GM18870 (cell line): ENCODE measurements around the gene HOXB7.

Experiments used
- ATAC-seq: cut with Tn5 transposase; IDR thresholded peaks from one replicate; pipeline ENCODE4 v1.9.1; 2021; ENCODE audit warnings: moderate library complexity; ENCODE audit not compliant: unreplicated experiment

HOXB7 gene

GRCh38 chr17:48636177-48637018 is 25.6 kb upstream of the HOXB7 start:
- ATAC-seq, result no peak

DNA sequence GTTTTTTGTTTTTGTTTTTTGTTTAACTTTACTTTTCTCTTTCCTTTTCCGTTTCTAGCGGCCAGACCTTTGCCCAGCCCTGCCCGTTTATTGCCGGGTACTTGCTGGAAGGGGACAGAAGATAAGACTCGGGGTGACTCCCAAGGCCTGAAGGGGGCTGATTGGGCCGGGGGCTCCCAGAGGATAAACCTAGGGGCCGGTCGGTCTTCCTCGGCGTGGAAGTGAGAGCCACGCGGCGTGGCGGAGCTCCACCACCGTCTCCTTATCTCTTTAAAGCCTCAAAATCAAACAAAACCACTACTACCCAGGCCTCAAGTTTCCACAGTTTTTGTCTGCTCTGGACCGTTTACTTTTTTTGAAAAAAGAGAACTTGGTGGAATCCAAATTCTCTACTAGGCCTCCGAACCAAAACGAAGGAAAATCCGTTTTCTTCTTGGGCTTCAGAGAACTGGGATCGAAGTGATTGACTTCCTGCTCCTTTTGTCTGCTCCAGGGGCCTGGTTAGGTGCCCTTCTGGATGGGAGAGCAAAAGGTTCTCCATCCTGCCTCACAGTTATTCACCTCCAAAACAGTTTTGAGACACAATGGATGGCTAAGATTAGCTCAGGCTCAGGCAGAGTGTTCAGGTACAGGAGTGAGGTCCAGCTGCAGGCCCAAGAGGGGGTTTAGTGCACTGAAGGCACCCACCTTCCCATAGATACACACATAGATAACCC is 23.8 kb upstream of the HOXB7 start:
- ATAC-seq, result no peak

DNA sequence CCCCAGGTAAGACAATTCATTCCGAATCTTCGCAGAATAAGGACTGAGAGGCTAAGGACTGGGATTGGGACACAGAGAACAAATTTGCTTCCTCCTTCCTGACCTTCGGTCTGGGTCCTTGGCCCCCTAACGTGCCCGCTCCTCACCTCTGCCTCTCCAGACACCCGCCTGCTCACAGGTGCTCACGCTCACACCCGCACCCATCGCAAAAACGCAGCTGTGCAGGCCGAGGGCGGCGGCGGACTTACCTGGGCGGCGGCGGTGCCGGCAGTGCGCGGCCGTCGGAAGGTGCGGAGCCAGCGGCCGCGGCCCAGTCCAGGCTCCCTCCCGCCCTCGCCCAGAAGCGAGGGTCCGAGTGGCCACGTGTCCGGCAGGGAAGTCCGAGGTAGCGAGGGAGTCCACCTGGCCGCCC is 22.5 kb upstream of the HOXB7 start:
- ATAC-seq, result no peak

GRCh38 chr17:48632579-48633265 is 21.9 kb upstream of the HOXB7 start:
- ATAC-seq, result no peak

- no peak for ATAC-seq
Measured at GRCh38 chr17:48631693-48632578, 21.1 kb upstream of the HOXB7 start.

DNA sequence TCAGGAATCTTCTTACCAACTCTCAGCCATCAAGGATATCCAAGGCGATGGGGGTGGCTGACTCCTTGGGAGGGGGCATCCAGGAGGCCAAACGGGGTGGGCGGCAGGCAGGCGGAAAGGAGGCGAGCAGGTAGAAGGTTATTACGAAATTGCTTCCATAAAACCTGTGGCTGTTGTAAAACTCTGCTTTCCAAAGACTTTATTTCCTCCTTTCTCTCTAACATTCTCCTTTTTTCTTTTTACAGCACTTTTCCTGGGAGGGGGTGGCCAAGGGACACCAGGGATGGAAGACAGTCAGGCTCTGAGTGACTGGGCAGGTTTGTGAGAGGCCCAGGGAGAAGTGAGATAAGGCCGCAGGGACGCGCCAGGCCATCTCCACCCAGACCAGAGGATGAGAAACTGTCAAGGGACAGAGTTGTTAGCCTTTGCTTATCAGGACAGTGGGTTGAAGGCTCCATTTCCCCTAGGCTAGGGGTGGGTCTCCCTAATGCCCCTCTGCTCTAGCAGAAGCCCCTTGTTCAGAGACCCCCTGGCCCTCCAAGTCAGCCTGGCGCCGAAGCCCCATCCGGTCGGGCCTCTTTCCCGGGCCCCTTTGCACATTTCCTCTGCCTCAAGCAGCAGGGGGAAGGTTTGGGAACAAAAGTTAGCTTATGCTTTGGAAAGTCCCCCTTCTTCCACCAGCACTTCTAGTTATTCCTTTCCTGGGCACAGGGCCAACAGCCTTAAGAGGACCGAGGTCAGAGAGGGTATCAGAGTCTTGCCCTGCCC is 20.3 kb upstream of the HOXB7 start:
- ATAC-seq, result no peak

- ATAC-seq, result no peak
Measured at GRCh38 chr17:48630009-48630924, 19.4 kb upstream of the HOXB7 start.

DNA sequence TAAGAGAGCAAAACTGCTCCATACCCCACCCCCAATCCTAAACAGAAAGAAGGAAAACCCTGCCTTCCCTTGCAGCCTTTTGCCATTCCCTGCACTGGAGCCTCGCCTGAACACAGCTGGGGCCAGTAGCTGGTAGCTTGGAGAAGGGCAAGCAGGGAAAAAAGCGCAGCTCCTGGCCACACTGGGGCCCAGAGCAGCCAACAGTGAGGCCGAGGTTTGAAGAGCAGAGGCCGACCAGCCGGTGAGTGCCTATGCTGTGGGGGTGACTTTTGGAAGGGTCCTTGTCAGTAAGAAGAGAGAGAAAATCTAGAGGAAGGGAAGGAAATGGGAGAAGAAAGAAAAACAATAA is 18.6 kb upstream of the HOXB7 start:
- ATAC-seq, result no peak

DNA sequence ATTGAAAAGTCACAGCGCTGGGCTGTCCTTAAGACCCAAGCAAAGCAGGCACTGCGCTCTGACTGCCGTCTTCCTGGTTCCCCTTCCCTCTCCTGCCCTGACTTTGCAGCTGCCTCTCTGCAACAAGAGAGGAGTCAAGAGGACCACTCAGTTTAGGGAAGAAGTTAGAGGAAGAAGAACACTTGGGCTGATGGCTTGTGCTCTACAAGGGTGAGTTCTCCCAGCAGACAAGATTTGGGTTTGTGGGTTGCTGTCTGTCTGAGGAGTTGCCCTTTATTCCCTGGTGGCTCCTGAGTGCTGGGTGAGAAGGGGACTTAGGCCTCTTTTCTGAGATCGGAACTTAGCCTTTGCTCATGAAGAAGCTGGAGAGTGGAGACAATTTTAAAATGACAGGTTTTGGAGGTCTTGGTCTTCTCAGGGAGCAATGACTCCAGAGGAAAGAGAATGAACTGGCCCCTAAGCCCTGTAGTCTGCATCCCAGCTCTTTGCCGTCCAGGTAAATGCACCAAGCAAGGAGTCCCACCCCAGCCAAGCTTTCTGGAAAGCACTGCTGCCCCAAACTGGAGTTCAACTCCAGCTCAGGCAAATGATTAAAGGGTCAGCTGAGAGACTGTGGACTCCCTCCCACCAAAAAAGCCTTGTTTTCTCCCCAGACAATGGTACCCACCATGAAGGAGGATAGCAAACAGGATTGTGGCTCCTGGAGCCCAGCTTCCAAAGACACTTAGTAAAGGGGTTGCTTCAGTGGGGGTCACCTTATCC is 18.0 kb upstream of the HOXB7 start:
- no peak for ATAC-seq

DNA sequence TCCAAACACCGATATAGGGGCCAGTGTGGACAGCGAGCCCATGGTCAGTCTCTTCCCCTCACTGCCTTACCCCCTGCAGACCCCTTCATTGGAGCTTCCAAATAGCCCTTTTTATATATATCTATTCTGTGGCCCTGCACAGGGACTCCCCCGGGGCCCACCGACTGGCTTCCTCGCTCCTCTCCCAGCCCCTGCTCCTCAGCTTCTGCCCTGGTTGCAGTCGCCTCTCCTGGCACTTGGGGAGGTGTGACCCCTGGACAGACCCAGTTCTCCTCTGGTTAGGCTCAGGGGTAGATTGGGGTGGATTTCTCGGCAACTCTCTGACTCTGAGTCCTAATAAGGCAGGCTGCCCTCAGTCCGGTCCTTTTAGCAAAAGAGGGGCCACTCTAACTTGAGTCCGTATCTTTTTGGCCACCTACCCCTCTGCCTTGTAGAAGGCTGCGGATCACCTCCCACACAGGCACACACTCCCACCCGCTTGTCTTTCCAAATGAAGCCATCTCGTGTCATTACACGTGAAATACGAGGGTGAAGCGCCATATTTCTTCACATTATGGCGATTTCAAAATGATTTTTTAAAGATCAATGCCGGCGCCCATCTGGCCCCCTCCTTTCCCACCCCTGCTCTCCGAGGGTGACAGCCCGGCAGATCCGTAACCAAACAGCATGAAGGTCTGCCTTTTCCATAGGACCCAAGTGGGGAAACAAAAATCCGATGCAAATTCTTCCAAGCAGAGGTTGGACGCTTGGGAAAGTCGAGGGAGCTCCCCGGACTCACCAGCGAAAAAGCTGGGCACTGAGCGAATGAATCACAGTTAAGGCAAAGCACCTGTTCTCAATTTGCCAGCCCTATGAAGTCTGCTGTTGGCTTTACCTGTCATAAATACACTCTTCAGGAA is 17.1 kb upstream of the HOXB7 start:
- ATAC-seq, result no peak

DNA sequence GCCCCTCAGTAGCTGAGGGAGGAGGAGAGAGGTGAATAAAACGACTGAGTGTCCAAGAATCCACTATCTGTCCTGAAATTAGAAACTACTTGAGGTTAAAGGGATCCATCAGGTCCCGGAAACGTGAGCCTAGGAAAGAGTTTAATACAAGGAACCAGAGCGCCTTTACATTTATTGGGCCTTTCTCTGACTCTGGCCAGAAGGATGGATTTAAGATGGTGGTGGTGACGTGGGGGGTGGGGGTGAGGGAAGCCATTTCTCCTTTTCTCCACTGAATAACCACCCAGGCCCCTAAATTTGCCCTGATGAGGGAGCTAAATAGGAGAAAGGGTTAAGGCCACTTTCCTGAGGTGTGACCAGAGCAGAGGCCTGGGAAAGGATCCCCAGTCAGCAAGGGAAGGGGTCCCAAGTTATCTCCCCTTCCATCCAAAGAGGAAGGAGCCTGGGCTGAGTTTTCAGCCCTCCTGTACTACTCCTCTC is 16.3 kb upstream of the HOXB7 start:
- no peak for ATAC-seq

DNA sequence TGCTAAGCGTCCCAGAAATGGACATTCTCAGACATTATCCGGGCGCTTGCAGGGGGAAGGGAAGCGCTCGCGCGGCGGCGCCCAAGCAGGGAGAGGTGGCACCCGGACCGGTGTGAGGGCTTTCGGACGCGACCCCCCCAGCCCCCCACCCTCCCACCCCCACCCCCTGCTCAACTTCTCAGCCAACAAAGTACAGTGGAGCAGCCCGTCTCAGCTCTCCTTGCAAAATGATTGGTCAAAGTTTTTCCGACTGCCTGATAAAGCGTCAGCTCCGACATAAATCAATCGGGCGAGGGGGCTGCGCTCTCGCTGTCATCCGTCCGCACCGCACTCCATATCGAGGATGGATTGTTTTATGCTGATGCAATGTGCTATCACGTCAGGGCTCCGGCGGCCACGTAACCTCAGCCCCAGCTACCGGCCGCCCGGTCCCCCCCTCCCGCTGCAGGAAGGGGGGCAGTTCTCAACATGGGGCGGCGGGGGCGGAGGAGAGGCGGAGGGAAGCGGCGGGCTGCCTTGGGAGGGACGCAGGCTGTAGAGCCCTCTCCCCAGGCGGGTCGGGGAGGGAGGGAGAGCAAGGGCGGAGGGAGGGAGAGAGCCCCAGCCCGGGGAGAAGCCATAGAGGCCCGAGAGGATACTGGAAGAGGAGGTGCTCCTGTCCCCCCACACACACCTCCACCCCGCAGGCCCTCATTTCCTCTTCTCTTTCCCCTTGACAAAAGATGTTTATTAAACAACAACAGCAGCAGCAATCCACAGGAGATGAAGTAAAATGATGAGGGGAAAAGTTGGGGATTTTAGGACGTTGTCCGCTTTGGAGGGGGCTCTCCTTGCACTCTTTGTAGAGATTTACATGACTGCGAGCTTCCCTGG is 15.7 kb upstream of the HOXB7 start, which contains the start of gene HOXB9:
Gene HOXB9 (minus strand): TSS at position 114 of the 873 bp plus-strand sequence. CDS start 89 bp downstream, at position 25.
- ATAC-seq, result no peak

DNA sequence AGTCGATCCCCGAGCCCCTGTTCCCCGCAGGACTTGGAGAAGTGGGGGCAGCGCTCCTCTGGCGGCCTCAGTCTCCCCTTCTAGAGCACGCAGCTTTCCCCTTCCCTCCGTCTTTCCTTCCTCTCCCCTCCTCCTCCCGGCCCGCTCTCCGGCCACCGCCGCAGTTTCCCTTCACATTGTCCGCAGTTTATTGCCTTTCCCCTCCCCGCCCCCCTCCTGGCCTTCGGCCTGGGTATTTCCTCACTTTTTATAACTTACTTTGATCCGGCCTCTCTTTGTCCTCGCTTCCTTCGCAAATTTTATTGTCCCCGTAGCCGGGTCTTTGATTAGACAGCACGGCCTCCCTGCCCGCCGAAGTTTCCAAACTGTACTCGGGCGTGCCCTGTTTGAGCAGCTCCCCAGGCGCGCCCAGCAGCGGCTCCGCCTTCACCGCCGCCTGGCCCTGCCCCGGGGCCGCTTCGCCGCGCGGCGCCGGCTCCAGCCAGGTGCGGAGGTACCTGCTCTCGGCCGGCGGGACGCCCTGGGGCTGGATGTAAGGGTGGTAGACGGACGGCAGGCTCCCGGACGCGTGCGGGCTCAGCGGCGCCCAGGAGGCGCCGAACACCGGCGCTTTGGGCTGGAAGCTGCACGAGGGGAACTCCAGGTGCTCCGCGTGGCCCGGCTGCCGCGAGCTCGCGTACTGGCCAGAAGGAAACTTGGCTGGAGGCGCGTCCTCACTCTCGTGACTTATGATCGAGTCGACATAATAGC is 14.9 kb upstream of the HOXB7 start:
- ATAC-seq, result no peak

DNA sequence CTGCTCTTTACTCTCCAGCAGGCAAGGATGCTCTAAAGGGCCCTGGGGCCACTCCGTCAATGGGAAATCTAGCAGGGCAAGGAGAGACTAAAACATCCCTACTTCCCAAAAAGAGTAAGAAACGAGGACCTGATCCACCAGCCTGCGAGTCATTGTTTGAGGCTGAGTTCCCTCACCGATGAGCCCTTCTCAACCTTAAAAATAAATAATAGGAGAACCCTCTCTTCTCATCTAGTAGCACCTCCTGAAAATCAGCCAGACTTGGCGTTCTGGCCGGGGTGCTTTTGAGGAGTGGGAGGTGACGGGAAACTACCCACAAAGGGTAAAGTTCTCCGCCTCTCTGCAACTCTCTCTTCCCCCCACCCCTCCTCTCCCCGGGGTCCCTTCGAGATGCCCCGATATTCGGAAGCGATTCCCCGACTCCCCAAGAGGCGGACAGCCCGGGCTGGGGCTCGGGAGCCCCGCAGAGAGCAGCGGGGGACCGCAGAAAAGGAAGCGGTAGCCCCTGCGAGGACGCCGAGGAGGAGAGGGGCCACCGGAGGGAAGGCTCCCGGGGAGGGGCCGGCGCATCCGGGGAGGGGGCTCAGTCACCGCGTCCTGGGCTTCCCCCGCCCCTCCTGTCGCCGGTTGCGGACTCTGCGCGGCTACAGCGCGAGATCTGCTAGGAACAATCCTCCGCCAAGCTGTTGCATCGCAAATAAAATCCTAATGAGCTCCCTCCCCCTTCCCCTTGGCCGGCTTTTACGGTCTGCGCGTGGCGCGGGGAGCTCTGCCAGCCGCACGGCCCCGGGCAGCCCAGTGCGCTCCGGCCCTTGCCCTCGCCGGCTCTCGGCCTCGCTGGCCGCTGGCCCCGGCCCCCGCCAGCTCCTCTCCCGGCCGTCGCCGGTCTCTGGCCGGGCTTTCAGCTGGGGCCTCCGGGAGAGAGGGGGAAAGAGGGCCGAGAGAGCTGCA is 14.0 kb upstream of the HOXB7 start:
- ATAC-seq, result no peak
